H9 (cell line): Measurements from ENCODE around the gene NUFIP2. TPM values are rescaled to one million over a fixed set of nuclear protein-coding genes. Genes with fewer than 3 reads are reported as not detected.

Experiments used
- DNase-seq: peaks from one replicate; pipeline ENCODE4 v3.0.0-alpha.2; 2017
- H2AFZ ChIP-seq: one replicate; pipeline ENCODE4 v1.6.1; 2013; ENCODE audit warnings: mild to moderate bottlenecking, low read length, control low read depth, moderate library complexity
- H2AK5ac ChIP-seq: 2 replicates; pipeline ENCODE4 v1.6.1; 2013; ENCODE audit warnings: low read length, control low read depth, mixed read lengths; ENCODE audit not compliant: insufficient read length
- H2BK120ac ChIP-seq: one replicate; pipeline ENCODE4 v1.6.1; 2013; ENCODE audit warnings: low read depth, mild to moderate bottlenecking, low read length, control low read depth, inconsistent platforms; ENCODE audit not compliant: poor library complexity, severe bottlenecking
- H2BK12ac ChIP-seq: 2 replicates; pipeline ENCODE4 v1.6.1; 2013; ENCODE audit warnings: low read length, control low read depth, mixed read lengths, low read depth; ENCODE audit not compliant: insufficient read length
- H2BK15ac ChIP-seq: 2 replicates; pipeline ENCODE4 v1.6.1; 2013; ENCODE audit warnings: low read depth, low read length, control low read depth
- H2BK20ac ChIP-seq: one replicate; pipeline ENCODE4 v1.6.1; 2013; ENCODE audit warnings: low read depth, mild to moderate bottlenecking, low read length, control low read depth, inconsistent platforms; ENCODE audit not compliant: poor library complexity, severe bottlenecking
- H2BK5ac ChIP-seq: 2 replicates; pipeline ENCODE4 v1.6.1; 2013; ENCODE audit warnings: low read length, control low read depth, mixed read lengths; ENCODE audit not compliant: insufficient read length
- H3K14ac ChIP-seq: 2 replicates; pipeline ENCODE4 v1.6.1; 2013; ENCODE audit warnings: low read length, control low read depth; ENCODE audit not compliant: insufficient read depth
- H3K18ac ChIP-seq: 2 replicates; pipeline ENCODE4 v1.6.1; 2013; ENCODE audit warnings: low read depth, mild to moderate bottlenecking, mixed read lengths, low read length, control low read depth; ENCODE audit not compliant: insufficient read length
- H3K23ac ChIP-seq: 2 replicates; pipeline ENCODE4 v1.6.1; 2013; ENCODE audit warnings: low read length, control low read depth, mixed read lengths, low read depth; ENCODE audit not compliant: insufficient read length
- H3K23me2 ChIP-seq: 2 replicates; pipeline ENCODE4 v1.6.1; 2013; ENCODE audit warnings: low read depth, mild to moderate bottlenecking, mixed read lengths, low read length, control low read depth; ENCODE audit not compliant: insufficient read length, poor library complexity, severe bottlenecking
- H3K27ac ChIP-seq: 2 replicates; pipeline ENCODE4 v1.5.1; 2013; ENCODE audit warnings: low read length, control low read depth, mixed read lengths, low read depth; ENCODE audit not compliant: insufficient read length
- H3K27me3 ChIP-seq: 2 replicates; pipeline ENCODE4 v1.6.1; 2013; ENCODE audit warnings: low read length, control low read depth, inconsistent platforms; ENCODE audit not compliant: insufficient read depth
- H3K4ac ChIP-seq: 2 replicates; pipeline ENCODE4 v1.6.1; 2013; ENCODE audit warnings: low read depth, mild to moderate bottlenecking, control low read depth, inconsistent platforms, low read length, moderate library complexity
- H3K4me1 ChIP-seq: 2 replicates; pipeline ENCODE4 v1.6.1; 2013; ENCODE audit warnings: low read length, control low read depth, inconsistent platforms; ENCODE audit not compliant: insufficient read depth
- H3K4me2 ChIP-seq: 2 replicates; pipeline ENCODE4 v1.6.1; 2013; ENCODE audit warnings: low read length, control low read depth, mixed read lengths; ENCODE audit not compliant: insufficient read length, insufficient read depth
- H3K56ac ChIP-seq: 2 replicates; pipeline ENCODE4 v1.6.1; 2013; ENCODE audit warnings: low read depth, mild to moderate bottlenecking, mixed read lengths, low read length, control low read depth; ENCODE audit not compliant: insufficient read length
- H3K79me1 ChIP-seq: 2 replicates; pipeline ENCODE4 v1.6.1; 2013; ENCODE audit warnings: low read depth, mild to moderate bottlenecking, moderate library complexity, low read length, control low read depth, inconsistent platforms; ENCODE audit not compliant: insufficient read depth, poor library complexity, severe bottlenecking
- H3K79me2 ChIP-seq: 2 replicates; pipeline ENCODE4 v1.6.1; 2013; ENCODE audit warnings: low read length, control low read depth, inconsistent platforms; ENCODE audit not compliant: insufficient read depth
- H3K9ac ChIP-seq: 2 replicates; pipeline ENCODE4 v1.6.1; 2013; ENCODE audit warnings: low read length, control low read depth, mixed read lengths; ENCODE audit not compliant: insufficient read length; ENCODE audit errors: extremely low read depth
- H3K9me3 ChIP-seq: one replicate; pipeline ENCODE4 v1.6.1; 2013; ENCODE audit warnings: low read depth, low read length, inconsistent platforms; ENCODE audit not compliant: control insufficient read depth
- H3T11ph ChIP-seq: one replicate; pipeline ENCODE4 v1.6.1; 2013; ENCODE audit warnings: mild to moderate bottlenecking, low read length, control low read depth, inconsistent platforms
- H4K20me1 ChIP-seq: one replicate; pipeline ENCODE4 v1.6.1; 2013; ENCODE audit not compliant: control insufficient read depth, insufficient read length, insufficient read depth
- H4K5ac ChIP-seq: 2 replicates; pipeline ENCODE4 v1.6.1; 2013; ENCODE audit warnings: low read depth, mild to moderate bottlenecking, mixed read lengths, low read length, control low read depth; ENCODE audit not compliant: insufficient read length
- H4K8ac ChIP-seq: replicated peaks from 2 replicates; pipeline ENCODE4 v1.6.1; 2013; ENCODE audit warnings: low read length, control low read depth, mixed read lengths, low read depth; ENCODE audit not compliant: insufficient read length
- H4K91ac ChIP-seq: 2 replicates; pipeline ENCODE4 v1.6.1; 2013; ENCODE audit warnings: low read depth, mild to moderate bottlenecking, moderate library complexity, mixed read lengths, low read length, control low read depth; ENCODE audit not compliant: insufficient read length
- H3K27ac Mint-ChIP-seq, 3 experiments: 2 replicates in 2 of 3; 3 replicates in 1 of 3; pipeline ENCODE4 v1.8.0; 2020 to 2021; ENCODE audit warnings: mixed read lengths in 3 of 3, mild to moderate bottlenecking in 1 of 3, moderate library complexity in 1 of 3
- H3K27me3 Mint-ChIP-seq: 2 replicates; pipeline ENCODE4 v1.8.0; 2021; ENCODE audit warnings: low read depth, mild to moderate bottlenecking, moderate library complexity, mixed read lengths
- H3K36me3 Mint-ChIP-seq, 3 experiments: 2 replicates in 2 of 3; 3 replicates in 1 of 3; pipeline ENCODE4 v1.8.0; 2020 to 2021; ENCODE audit warnings: low read depth in 3 of 3, mixed read lengths in 3 of 3; ENCODE audit not compliant: insufficient read depth in 1 of 3
- H3K4me1 Mint-ChIP-seq, 2 experiments: 2 replicates each; pipeline ENCODE4 v1.8.0; 2020; ENCODE audit warnings: mixed read lengths in 2 of 2
- H3K4me3 Mint-ChIP-seq, 2 experiments: 2 replicates in 1 of 2; 3 replicates in 1 of 2; pipeline ENCODE4 v1.8.0; 2020 to 2021; ENCODE audit warnings: mild to moderate bottlenecking in 2 of 2, mixed read lengths in 2 of 2, moderate library complexity in 1 of 2
- H3K9me3 Mint-ChIP-seq, 2 experiments: 2 replicates in 1 of 2; 3 replicates in 1 of 2; pipeline ENCODE4 v1.8.0; 2020; ENCODE audit warnings: mild to moderate bottlenecking in 2 of 2, mixed read lengths in 2 of 2, moderate library complexity in 1 of 2
- WGBS: extraction: QIAGEN DNeasy Blood & Tissue Kit; methylation state at CpG from one replicate; pipeline ENCODE4 v1.1.7; 2013; ENCODE audit warnings: missing lambda C conversion rate, low lambda C conversion rate, mixed read lengths; ENCODE audit not compliant: insufficient read length; ENCODE audit errors: extremely low coverage; 5-methylcytosine and 5-hydroxymethylcytosine counted together
- total RNA-seq: library from RNA; stranded (reverse); gene quantifications from 2 replicates; pipeline ENCODE4 v1.2.1, GENCODE V29; 2021
- TF ChIP-seq, protein P1 (sequence below): fragments of 200-600 bp; sonication (generic); conservative IDR thresholded peaks from 3 replicates; pipeline ENCODE4 v1.8.0; 2021; ENCODE audit warnings: antibody characterized with exemption, mild to moderate bottlenecking

Gene NUFIP2
- total RNA-seq, 1 experiment from 2014 or later, result 97.9 TPM

- Histone ChIP-seq H4K8ac (no peak overlapping the region), H4K20me1 (no peaks in the 10 kb centered on the region), H3T11ph (no peak overlapping the region), H2BK5ac (no peak overlapping the region), H3K18ac (no peak overlapping the region), H3K4ac (no peak overlapping the region), H3K9ac (no peak overlapping the region), H3K79me1 (no peaks in the 10 kb centered on the region), H3K4me1 (no peaks in the 10 kb centered on the region), H3K14ac (no peak overlapping the region), H4K5ac (no peak overlapping the region), H3K4me2 (no peak overlapping the region), H2AFZ (no peak overlapping the region), H3K23ac (no peak overlapping the region), H3K79me2 (no peaks in the 10 kb centered on the region), H2BK15ac (no peak overlapping the region), H3K56ac (no peak overlapping the region), H3K9me3 (no peaks in the 10 kb centered on the region), H4K91ac (no peak overlapping the region), H2AK5ac (no peak overlapping the region), H2BK20ac (no peak overlapping the region), H3K23me2 (no peaks in the 10 kb centered on the region), H3K27me3 (no peaks in the 10 kb centered on the region), H3K27ac (no peak overlapping the region), H2BK120ac (no peak overlapping the region), H2BK12ac (no peak overlapping the region)
- Mint-ChIP-seq H3K4me3 (no peak overlapping the region), H3K9me3 (no peaks in the 10 kb centered on the region), H3K36me3 (no peaks in the 10 kb centered on the region), H3K4me1 (peaks cover under 1 to 4% of the 10 kb centered on the region in 2 experiments; a peak in 3 of 4 replicates), H3K27me3 (peaks cover 4% of the 10 kb centered on the region; the same call in 1 of the 2 replicates), H3K27ac (no peak overlapping the region)
- TF ChIP-seq, protein P1, sequence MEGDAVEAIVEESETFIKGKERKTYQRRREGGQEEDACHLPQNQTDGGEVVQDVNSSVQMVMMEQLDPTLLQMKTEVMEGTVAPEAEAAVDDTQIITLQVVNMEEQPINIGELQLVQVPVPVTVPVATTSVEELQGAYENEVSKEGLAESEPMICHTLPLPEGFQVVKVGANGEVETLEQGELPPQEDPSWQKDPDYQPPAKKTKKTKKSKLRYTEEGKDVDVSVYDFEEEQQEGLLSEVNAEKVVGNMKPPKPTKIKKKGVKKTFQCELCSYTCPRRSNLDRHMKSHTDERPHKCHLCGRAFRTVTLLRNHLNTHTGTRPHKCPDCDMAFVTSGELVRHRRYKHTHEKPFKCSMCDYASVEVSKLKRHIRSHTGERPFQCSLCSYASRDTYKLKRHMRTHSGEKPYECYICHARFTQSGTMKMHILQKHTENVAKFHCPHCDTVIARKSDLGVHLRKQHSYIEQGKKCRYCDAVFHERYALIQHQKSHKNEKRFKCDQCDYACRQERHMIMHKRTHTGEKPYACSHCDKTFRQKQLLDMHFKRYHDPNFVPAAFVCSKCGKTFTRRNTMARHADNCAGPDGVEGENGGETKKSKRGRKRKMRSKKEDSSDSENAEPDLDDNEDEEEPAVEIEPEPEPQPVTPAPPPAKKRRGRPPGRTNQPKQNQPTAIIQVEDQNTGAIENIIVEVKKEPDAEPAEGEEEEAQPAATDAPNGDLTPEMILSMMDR, result no peak
- WGBS, result no CpG with 5 or more reads among the region's 6 CpGs
- DNase-seq, result no peak
Observed at GRCh38 chr17:29326023-29326813, 32.3 kb upstream of the NUFIP2 start.
